ENCODE measurements around the gene OMD. TPM values are rescaled to one million over a fixed set of nuclear protein-coding genes. Genes with fewer than 3 reads are reported as not detected.
A peak's percentile ranks its signal among the peaks of the same experiment; 100 is the strongest.

OMD gene
- total RNA-seq, 1 donor from 2014 or later: not detected

DNA sequence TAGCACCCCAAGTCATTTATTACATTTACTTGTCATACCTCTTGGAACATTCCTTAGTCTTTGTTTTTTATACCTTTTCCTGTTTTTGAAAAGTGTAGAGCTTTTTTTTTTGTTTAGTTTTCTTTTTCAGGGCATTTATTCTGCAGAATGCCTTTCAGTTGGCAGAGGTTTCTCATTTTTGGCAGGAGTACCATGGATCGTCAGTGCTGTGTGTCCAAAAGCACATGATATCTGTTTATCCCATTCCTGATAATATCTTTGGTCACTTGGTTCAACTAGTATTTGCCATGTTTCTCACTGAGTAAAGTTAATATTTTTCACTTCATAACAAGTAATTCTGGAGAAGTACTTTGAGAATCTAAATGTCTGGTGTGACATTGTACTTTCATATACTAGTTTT lies 30.6 kb downstream of the OMD start:
- Mint-ChIP-seq H3K4me1 (peaks cover 6% of the 10 kb centered on the region), H3K9me3 (peaks cover 17% of the 10 kb centered on the region), H3K27me3 (ENCODE audit: low read depth) (no peaks in the 10 kb centered on the region), H3K4me3 (no peak overlapping the region), H3K27ac (no peak overlapping the region), H3K36me3 (no peaks in the 10 kb centered on the region)
- no peak for DNase-seq (ENCODE audit: low spot score in 2 of 2, unreplicated experiment in 2 of 2)
- TF ChIP-seq CTCF (IDR thresholded peaks at IDR 0.05; ENCODE audit: unreplicated experiment): no peak

DNA sequence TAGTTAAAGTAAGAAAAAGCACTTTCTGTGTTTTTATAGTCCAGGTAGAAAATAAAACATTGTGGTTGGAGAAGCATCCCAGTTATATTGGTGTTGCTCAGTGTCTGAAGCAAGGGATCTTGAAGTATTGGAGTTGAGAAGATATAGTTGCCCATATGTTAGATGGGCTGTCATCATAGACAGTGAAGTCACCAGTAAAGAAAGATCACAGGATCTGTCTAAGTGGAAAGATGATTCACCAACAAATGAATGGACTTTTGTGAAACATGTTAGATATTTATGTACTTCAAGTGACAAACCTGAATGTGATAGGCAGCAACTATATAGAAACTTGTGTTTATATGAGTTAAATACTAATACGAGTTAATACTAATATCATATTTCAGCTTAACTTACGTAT lies 31.6 kb downstream of the OMD start:
- DNase-seq (ENCODE audit: low spot score in 2 of 2, unreplicated experiment in 2 of 2): no peak
- H3K27ac Mint-ChIP-seq: no peak overlapping the region
- no peaks in the 10 kb centered on the region for H3K27me3 Mint-ChIP-seq (ENCODE audit: low read depth)
- H3K4me1 Mint-ChIP-seq: peaks cover 6% of the 10 kb centered on the region
- TF ChIP-seq CTCF (IDR thresholded peaks at IDR 0.05; ENCODE audit: unreplicated experiment): no peak
- H3K4me3 Mint-ChIP-seq: no peak overlapping the region
- H3K9me3 Mint-ChIP-seq: peaks cover 8% of the 10 kb centered on the region
- no peaks in the 10 kb centered on the region for H3K36me3 Mint-ChIP-seq

GRCh38 chr9:92385953-92386352 lies 38.3 kb downstream of the OMD start:
- DNase-seq (ENCODE audit: low spot score in 2 of 2, unreplicated experiment in 2 of 2): no peak
- Mint-ChIP-seq H3K27me3 (ENCODE audit: low read depth) (no peaks in the 10 kb centered on the region), H3K9me3 (no peaks in the 10 kb centered on the region), H3K36me3 (no peaks in the 10 kb centered on the region), H3K27ac (no peak overlapping the region), H3K4me3 (no peak overlapping the region), H3K4me1 (peaks cover 13% of the 10 kb centered on the region)
- no peak for TF ChIP-seq CTCF (IDR thresholded peaks at IDR 0.05; ENCODE audit: unreplicated experiment)

DNA sequence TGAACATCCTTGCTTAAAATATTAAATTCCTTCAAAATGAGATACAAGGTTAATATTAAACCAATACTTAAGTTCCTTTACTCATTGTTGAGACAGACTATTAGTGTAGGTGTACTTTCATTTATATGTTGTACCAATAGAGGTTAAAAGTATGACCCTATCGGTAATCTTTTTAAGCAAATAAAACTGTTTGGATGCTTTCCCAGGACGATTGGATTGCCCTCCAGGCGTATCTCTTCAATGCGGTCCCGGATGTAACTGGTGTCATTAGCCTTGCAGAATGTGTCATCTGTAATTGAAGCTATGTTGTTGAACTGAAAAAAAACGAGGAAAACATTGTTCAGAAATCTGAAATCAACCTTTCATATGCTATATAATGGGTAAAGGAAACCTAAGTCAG lies 38.8 kb downstream of the OMD start:
- H3K36me3 Mint-ChIP-seq: no peaks in the 10 kb centered on the region

GRCh38 chr9:92385001-92385400 lies 39.3 kb downstream of the OMD start:
- H3K27ac Mint-ChIP-seq: no peak overlapping the region
- no peak for TF ChIP-seq CTCF (IDR thresholded peaks at IDR 0.05; ENCODE audit: unreplicated experiment)
- no peaks in the 10 kb centered on the region for H3K27me3 Mint-ChIP-seq (ENCODE audit: low read depth)
- H3K4me1 Mint-ChIP-seq: peaks cover 9% of the 10 kb centered on the region
- no peaks in the 10 kb centered on the region for H3K9me3 Mint-ChIP-seq
- no peak for DNase-seq (ENCODE audit: low spot score in 2 of 2, unreplicated experiment in 2 of 2)
- no peaks in the 10 kb centered on the region for H3K36me3 Mint-ChIP-seq
- no peak overlapping the region for H3K4me3 Mint-ChIP-seq

More for the DNA sequence above, 38.8 kb downstream of the OMD start:
- Mint-ChIP-seq H3K4me1 (peaks cover 13% of the 10 kb centered on the region), H3K27me3 (ENCODE audit: low read depth) (no peaks in the 10 kb centered on the region), H3K9me3 (no peaks in the 10 kb centered on the region), H3K4me3 (no peak overlapping the region), H3K27ac (no peak overlapping the region)
- no peak for TF ChIP-seq CTCF (IDR thresholded peaks at IDR 0.05; ENCODE audit: unreplicated experiment)
- no peak for DNase-seq (ENCODE audit: low spot score in 2 of 2, unreplicated experiment in 2 of 2)

GRCh38 chr9:92384375-92384774 lies 39.9 kb downstream of the OMD start:
- H3K27ac Mint-ChIP-seq: peak overlapping the region; percentile 25
- no peak for TF ChIP-seq CTCF (IDR thresholded peaks at IDR 0.05; ENCODE audit: unreplicated experiment)
- no peaks in the 10 kb centered on the region for H3K27me3 Mint-ChIP-seq (ENCODE audit: low read depth)
- no peak for DNase-seq (ENCODE audit: low spot score in 2 of 2, unreplicated experiment in 2 of 2)
- no peaks in the 10 kb centered on the region for H3K9me3 Mint-ChIP-seq
- peaks cover 8% of the 10 kb centered on the region for H3K4me1 Mint-ChIP-seq
- no peak overlapping the region for H3K4me3 Mint-ChIP-seq
- no peaks in the 10 kb centered on the region for H3K36me3 Mint-ChIP-seq

Data from mesothelial cell of epicardium (in vitro differentiated cells).